ENCODE data around the gene CSTPP1.

Gene CSTPP1

GRCh38 chr11:47132490-47132889 lies 195.9 kb downstream of the CSTPP1 start:
- TF ChIP-seq CTCF (IDR thresholded peaks at IDR 0.05; ENCODE audit: borderline replicate concordance, extremely low read depth, low read length, poor library complexity, severe bottlenecking) (no peak), EZH2 (IDR thresholded peaks at IDR 0.05; ENCODE audit: borderline replicate concordance, low read depth, low read length, severe bottlenecking) (no peak)
- no peaks in the 10 kb centered on the region for H3K4me1 ChIP-seq (ENCODE audit: insufficient read depth, low read length)
- ATAC-seq (ENCODE audit: insufficient read depth, low read depth) (no peak), DNase-seq (no peak)
- no peaks in the 10 kb centered on the region for H3K27me3 ChIP-seq (ENCODE audit: insufficient read depth, low read length, poor library complexity)
- peaks cover 3% of the 10 kb centered on the region; the same call in 1 of the 2 replicates for H3K36me3 ChIP-seq (ENCODE audit: insufficient read depth, low read length)
- no peaks in the 10 kb centered on the region for H4K20me1 ChIP-seq (ENCODE audit: insufficient read depth, low read length)
- H3K9me3 ChIP-seq (ENCODE audit: insufficient read depth, low read length, severe bottlenecking) = no peaks in the 10 kb centered on the region
- no peaks in the 10 kb centered on the region for H3K79me2 ChIP-seq (ENCODE audit: insufficient read depth, low read length)
- no peak overlapping the region for H3K27ac ChIP-seq (ENCODE audit: low read length)
- H2AFZ ChIP-seq (ENCODE audit: low read depth, low read length) = no peak overlapping the region
- no peak overlapping the region for H3K9ac ChIP-seq (ENCODE audit: low read depth, low read length)
- H3K4me2 ChIP-seq (ENCODE audit: insufficient read depth, low read length) = no peak overlapping the region
- H3K4me3 ChIP-seq (ENCODE audit: low read depth in 1 of 2, low read length in 2 of 2) = no peak overlapping the region

- Histone ChIP-seq H3K27ac (ENCODE audit: low read length) (no peak overlapping the region), H2AFZ (ENCODE audit: low read depth, low read length) (no peak overlapping the region), H3K36me3 (ENCODE audit: insufficient read depth, low read length) (peaks cover 8% of the 10 kb centered on the region; the same call in 1 of the 2 replicates), H3K4me2 (ENCODE audit: insufficient read depth, low read length) (no peak overlapping the region), H3K4me1 (ENCODE audit: insufficient read depth, low read length) (no peaks in the 10 kb centered on the region), H3K27me3 (ENCODE audit: insufficient read depth, low read length, poor library complexity) (no peaks in the 10 kb centered on the region), H3K4me3 (ENCODE audit: low read depth in 1 of 2, low read length in 2 of 2) (no peak overlapping the region), H4K20me1 (ENCODE audit: insufficient read depth, low read length) (no peaks in the 10 kb centered on the region), H3K9me3 (ENCODE audit: insufficient read depth, low read length, severe bottlenecking) (no peaks in the 10 kb centered on the region), H3K9ac (ENCODE audit: low read depth, low read length) (no peak overlapping the region), H3K79me2 (ENCODE audit: insufficient read depth, low read length) (no peaks in the 10 kb centered on the region)
- DNase-seq = no peak
- no peak for ATAC-seq (ENCODE audit: insufficient read depth, low read depth)
- TF ChIP-seq EZH2 (IDR thresholded peaks at IDR 0.05; ENCODE audit: borderline replicate concordance, low read depth, low read length, severe bottlenecking) (no peak), CTCF (IDR thresholded peaks at IDR 0.05; ENCODE audit: borderline replicate concordance, extremely low read depth, low read length, poor library complexity, severe bottlenecking) (no peak)
Measured at GRCh38 chr11:47132981-47133380, 196.4 kb downstream of the CSTPP1 start.

GRCh38 chr11:47136327-47136726 lies 199.8 kb downstream of the CSTPP1 start:
- no peak for ATAC-seq (ENCODE audit: insufficient read depth, low read depth)
- no peak overlapping the region for H3K27ac ChIP-seq (ENCODE audit: low read length)

More at GRCh38 chr11:47136327-47136726, 199.8 kb downstream of the CSTPP1 start:
- Histone ChIP-seq H2AFZ (ENCODE audit: low read depth, low read length) (no peak overlapping the region), H3K4me2 (ENCODE audit: insufficient read depth, low read length) (no peak overlapping the region), H3K36me3 (ENCODE audit: insufficient read depth, low read length) (peaks cover 15% of the 10 kb centered on the region), H4K20me1 (ENCODE audit: insufficient read depth, low read length) (no peaks in the 10 kb centered on the region), H3K27me3 (ENCODE audit: insufficient read depth, low read length, poor library complexity) (no peaks in the 10 kb centered on the region), H3K9ac (ENCODE audit: low read depth, low read length) (no peak overlapping the region), H3K79me2 (ENCODE audit: insufficient read depth, low read length) (no peaks in the 10 kb centered on the region), H3K4me1 (ENCODE audit: insufficient read depth, low read length) (no peaks in the 10 kb centered on the region), H3K9me3 (ENCODE audit: insufficient read depth, low read length, severe bottlenecking) (no peaks in the 10 kb centered on the region), H3K4me3 (ENCODE audit: low read depth in 1 of 2, low read length in 2 of 2) (no peak overlapping the region)
- DNase-seq = no peak
- TF ChIP-seq EZH2 (IDR thresholded peaks at IDR 0.05; ENCODE audit: borderline replicate concordance, low read depth, low read length, severe bottlenecking) (no peak), CTCF (IDR thresholded peaks at IDR 0.05; ENCODE audit: borderline replicate concordance, extremely low read depth, low read length, poor library complexity, severe bottlenecking) (no peak)

All from DND-41 (cell line).